ENCODE data around the gene LITAFD.
"Not testable (repeated sequence)": the region's sequence is repeated elsewhere in the genome, so short reads cannot be mapped to it uniquely, and the experiment has no call there.

Gene LITAFD

GRCh38 chr16:8894736-8895334 is 12.7 kb downstream of the LITAFD start:
- no peak for DNase-seq (ENCODE audit: low read depth in 2 of 2)

- no peak for DNase-seq (ENCODE audit: low read depth in 2 of 2)
These were observed 16.6 kb downstream of the LITAFD start for GRCh38 chr16:8898660-8899318.

GRCh38 chr16:8899709-8900317 is 17.7 kb downstream of the LITAFD start:
- DNase-seq (ENCODE audit: low read depth in 2 of 2) = no peak

- no peak for DNase-seq (ENCODE audit: low read depth in 2 of 2)
These were observed 18.2 kb downstream of the LITAFD start for GRCh38 chr16:8900343-8900742.

GRCh38 chr16:8901320-8901861 is 19.2 kb downstream of the LITAFD start:
- DNase-seq (ENCODE audit: low read depth in 2 of 2) = no peak

- DNase-seq (ENCODE audit: low read depth in 2 of 2) = no peak
These were observed 20.9 kb downstream of the LITAFD start for GRCh38 chr16:8903004-8903403.

GRCh38 chr16:8904018-8904430 is 21.9 kb downstream of the LITAFD start:
- DNase-seq (ENCODE audit: low read depth in 2 of 2) = no peak

- DNase-seq (ENCODE audit: low read depth in 2 of 2) = no peak
These were observed 23.1 kb downstream of the LITAFD start for GRCh38 chr16:8905168-8905762.

GRCh38 chr16:8905795-8906591 is 23.8 kb downstream of the LITAFD start:
- no peak for DNase-seq (ENCODE audit: low read depth in 2 of 2)

- no peak for DNase-seq (ENCODE audit: low read depth in 2 of 2)
These were observed 24.9 kb downstream of the LITAFD start for GRCh38 chr16:8907096-8907495.

- no peak for DNase-seq (ENCODE audit: low read depth in 2 of 2)
These were observed 26.8 kb downstream of the LITAFD start for GRCh38 chr16:8908810-8909468.

GRCh38 chr16:8910811-8911210 is 28.7 kb downstream of the LITAFD start:
- DNase-seq (ENCODE audit: low read depth in 2 of 2) = no peak

- DNase-seq (ENCODE audit: low read depth in 2 of 2) = no peak
These were observed 30.6 kb downstream of the LITAFD start for GRCh38 chr16:8912793-8913192.

- no peak for DNase-seq (ENCODE audit: low read depth in 2 of 2)
These were observed 31.9 kb downstream of the LITAFD start for GRCh38 chr16:8914098-8914497.

- no peak for DNase-seq (ENCODE audit: low read depth in 2 of 2)
These were observed 33.7 kb downstream of the LITAFD start for GRCh38 chr16:8915722-8916301.

GRCh38 chr16:8916541-8917225 is 34.5 kb downstream of the LITAFD start:
- DNase-seq (ENCODE audit: low read depth in 2 of 2) = no peak

GRCh38 chr16:8917336-8917735 is 35.2 kb downstream of the LITAFD start:
- not testable (repeated sequence) for DNase-seq (ENCODE audit: low read depth in 2 of 2)

GRCh38 chr16:8919089-8919933 is 37.2 kb downstream of the LITAFD start:
- DNase-seq (ENCODE audit: low read depth in 2 of 2) = no peak

GRCh38 chr16:8919934-8920462 is 37.8 kb downstream of the LITAFD start:
- no peak for DNase-seq (ENCODE audit: low read depth in 2 of 2)

All from stimulated activated CD8-positive, alpha-beta memory T cell treated with anti-CD3 and anti-CD28 coated beads, Interleukin-2, amount 100 ng/mL, for 1 hour (primary cell).